Testis (tissue), 2 donors: ENCODE data around the gene S100A14.

ENCODE experiments used
- POLR2A ChIP-seq: fragments of 450-650 bp; IDR thresholded peaks from one replicate; pipeline ENCODE4 v1.6.1; 2017; ENCODE audit warnings: antibody characterized with exemption, mild to moderate bottlenecking, moderate library complexity
- TF ChIP-seq, protein P1 (sequence below), 3 experiments: fragments of 450-650 bp in 2 of 3; fragments of 200-600 bp in 1 of 3; sonication (generic) in 1 of 3; IDR thresholded peaks; one replicate each; pipeline ENCODE4 v1.5.1; 2016 to 2019; ENCODE audit warnings: antibody characterized with exemption in 3 of 3, mild to moderate bottlenecking in 2 of 3, moderate library complexity in 1 of 3

DNA sequence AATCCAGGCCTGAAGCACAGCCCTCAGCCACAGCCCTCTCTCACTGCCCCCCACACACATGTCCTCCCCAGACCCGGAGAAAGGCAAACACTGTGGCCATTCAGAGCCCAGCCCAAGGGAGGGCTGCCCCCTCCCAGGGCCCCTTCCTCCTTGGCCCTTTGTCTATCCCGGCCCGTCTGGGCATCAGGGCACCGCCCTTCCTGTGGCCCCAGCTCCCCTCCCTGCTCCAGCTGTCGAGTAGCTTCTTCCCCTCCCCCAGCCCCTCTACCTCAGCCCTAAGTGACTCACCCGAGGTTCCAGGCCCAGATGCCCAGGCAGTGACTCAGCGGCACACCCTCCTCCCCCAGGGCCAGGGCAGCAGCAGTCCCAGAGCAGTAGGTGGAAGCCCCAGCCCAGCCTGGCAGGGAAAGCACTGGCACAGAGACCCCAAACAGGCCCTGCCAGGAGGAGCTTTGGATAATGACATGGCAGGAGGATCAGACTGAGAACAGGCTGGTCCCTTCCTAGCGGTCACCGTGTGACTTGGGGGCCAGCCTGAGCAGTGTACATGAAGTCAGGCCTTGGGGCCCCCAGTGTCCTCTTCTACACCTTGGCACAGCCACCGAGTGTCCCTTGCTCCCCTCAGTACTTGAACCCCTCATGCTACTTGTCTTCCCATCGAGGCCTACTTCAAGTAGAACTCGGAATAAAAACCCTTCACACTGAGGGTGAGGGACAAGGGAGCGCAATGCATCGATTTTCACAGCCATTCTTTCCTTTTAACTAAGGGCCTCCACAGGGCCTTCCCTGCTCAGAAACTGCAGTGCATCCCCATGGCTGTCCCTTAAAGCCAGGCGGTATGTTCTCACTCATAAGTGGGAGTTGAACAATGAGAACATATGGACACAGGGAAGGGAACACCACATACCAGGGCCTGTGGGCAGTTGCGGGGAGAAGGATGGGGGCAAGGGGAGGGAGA, 49.4 kb downstream of the S100A14 start:
- no peak for TF ChIP-seq POLR2A
- TF ChIP-seq, protein P1, sequence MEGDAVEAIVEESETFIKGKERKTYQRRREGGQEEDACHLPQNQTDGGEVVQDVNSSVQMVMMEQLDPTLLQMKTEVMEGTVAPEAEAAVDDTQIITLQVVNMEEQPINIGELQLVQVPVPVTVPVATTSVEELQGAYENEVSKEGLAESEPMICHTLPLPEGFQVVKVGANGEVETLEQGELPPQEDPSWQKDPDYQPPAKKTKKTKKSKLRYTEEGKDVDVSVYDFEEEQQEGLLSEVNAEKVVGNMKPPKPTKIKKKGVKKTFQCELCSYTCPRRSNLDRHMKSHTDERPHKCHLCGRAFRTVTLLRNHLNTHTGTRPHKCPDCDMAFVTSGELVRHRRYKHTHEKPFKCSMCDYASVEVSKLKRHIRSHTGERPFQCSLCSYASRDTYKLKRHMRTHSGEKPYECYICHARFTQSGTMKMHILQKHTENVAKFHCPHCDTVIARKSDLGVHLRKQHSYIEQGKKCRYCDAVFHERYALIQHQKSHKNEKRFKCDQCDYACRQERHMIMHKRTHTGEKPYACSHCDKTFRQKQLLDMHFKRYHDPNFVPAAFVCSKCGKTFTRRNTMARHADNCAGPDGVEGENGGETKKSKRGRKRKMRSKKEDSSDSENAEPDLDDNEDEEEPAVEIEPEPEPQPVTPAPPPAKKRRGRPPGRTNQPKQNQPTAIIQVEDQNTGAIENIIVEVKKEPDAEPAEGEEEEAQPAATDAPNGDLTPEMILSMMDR (IDR thresholded peaks at IDR 0.05) = no peak
